GM19438 (cell line): ENCODE measurements around the gene VCP.
A peak's percentile ranks its signal among the peaks of the same experiment; 100 is the strongest.

Source experiments
- ATAC-seq: cut with Tn5 transposase; IDR thresholded peaks from one replicate; pipeline ENCODE4 v1.9.1; 2021; ENCODE audit warnings: low read depth; ENCODE audit not compliant: unreplicated experiment

Gene VCP

GRCh38 chr9:35072461-35073278, at the start of gene VCP:
TSS of gene VCP (minus strand) at chr9:35072625. CDS start at chr9:35072353, 272 bp downstream.
- ATAC-seq, result peak; percentile 85

GRCh38 chr9:35116898-35117551, 44.6 kb upstream of the VCP start:
- peak; percentile 50 for ATAC-seq

GRCh38 chr9:35116539-35116897, 44.1 kb upstream of the VCP start:
- no peak for ATAC-seq

GRCh38 chr9:35115680-35116538, 43.5 kb upstream of the VCP start, which contains the start of gene ATOSB:
TSS of gene ATOSB (minus strand) at chr9:35115862. CDS start at chr9:35108274, 7,588 bp downstream.
- ATAC-seq, result peak; percentile 56

GRCh38 chr9:35114840-35115628, 42.6 kb upstream of the VCP start:
- ATAC-seq, result no peak

- ATAC-seq, result no peak
These were observed 41.9 kb upstream of the VCP start for GRCh38 chr9:35114113-35114839.

GRCh38 chr9:35112257-35113020, 40.0 kb upstream of the VCP start:
- ATAC-seq, result no peak

- peak; percentile 59 for ATAC-seq
These were observed 38.8 kb upstream of the VCP start for GRCh38 chr9:35111001-35111933.

- ATAC-seq, result no peak
These were observed 37.9 kb upstream of the VCP start for GRCh38 chr9:35110327-35110761.

- no peak for ATAC-seq
These were observed 36.6 kb upstream of the VCP start for GRCh38 chr9:35108946-35109575.

- no peak for ATAC-seq
These were observed 36.0 kb upstream of the VCP start for GRCh38 chr9:35108461-35108860.

- no peak for ATAC-seq
These were observed 35.2 kb upstream of the VCP start for GRCh38 chr9:35107297-35108290.

- ATAC-seq, result no peak
These were observed 33.9 kb upstream of the VCP start for GRCh38 chr9:35106343-35106730.

- no peak for ATAC-seq
These were observed 33.3 kb upstream of the VCP start for GRCh38 chr9:35105571-35106342.

GRCh38 chr9:35105126-35105525, 32.7 kb upstream of the VCP start:
- no peak for ATAC-seq
